GM12891 (cell line): ENCODE data around the gene SNAPIN.
"Not testable (repeated sequence)": the region's sequence is repeated elsewhere in the genome, so short reads cannot be mapped to it uniquely, and the experiment has no call there.

Experiments used
- POLR2A ChIP-seq: IDR thresholded peaks from 2 replicates; pipeline ENCODE4 v1.6.1; 2011; ENCODE audit warnings: low read depth, low read length, control low read depth
- POLR2AphosphoS5 ChIP-seq: IDR thresholded peaks from 2 replicates; pipeline ENCODE4 v1.6.1; 2011; ENCODE audit warnings: low read depth, low read length, control low read depth
- POU2F2 ChIP-seq: IDR thresholded peaks from 2 replicates; pipeline ENCODE4 v1.6.1; 2011; ENCODE audit warnings: low read depth, mild to moderate bottlenecking, control low read depth, low read length, moderate library complexity
- SPI1 ChIP-seq: IDR thresholded peaks from 2 replicates; pipeline ENCODE4 v1.6.1; 2011; ENCODE audit warnings: low read depth, low read length, control low read depth
- TAF1 ChIP-seq: IDR thresholded peaks from 2 replicates; pipeline ENCODE4 v1.6.1; 2011; ENCODE audit warnings: low read depth, low read length, control low read depth

GRCh38 chr1:153668672-153669071 lies 10.2 kb downstream of the SNAPIN start:
- not testable (repeated sequence) for TF ChIP-seq POLR2A, POU2F2, TAF1, POLR2AphosphoS5, SPI1
